HepG2 (cell line): Measurements from ENCODE around the gene LGALS3. TPM values are rescaled to one million over a fixed set of nuclear protein-coding genes. Genes with fewer than 3 reads are reported as not detected.

ENCODE experiments used
- ADNP ChIP-seq: sonication (generic); formaldehyde crosslinking; IDR thresholded peaks from 2 replicates; pipeline ENCODE4 v1.4.0; 2020; ENCODE audit warnings: missing genetic modification reagents
- AHR ChIP-seq: IDR thresholded peaks from 2 replicates; pipeline ENCODE4 v1.6.1; 2018; ENCODE audit warnings: missing genetic modification reagents, missing compliant biosample characterization
- CBFB ChIP-seq: sonication (generic); formaldehyde crosslinking; IDR thresholded peaks from 2 replicates; pipeline ENCODE4 v1.4.0; 2020; ENCODE audit warnings: missing genetic modification reagents
- CERS6 ChIP-seq: sonication (generic); formaldehyde crosslinking; IDR thresholded peaks from 2 replicates; pipeline ENCODE4 v1.5.0; 2020; ENCODE audit warnings: missing genetic modification reagents
- ELF1 ChIP-seq: sonication (generic); formaldehyde crosslinking; IDR thresholded peaks from 2 replicates; pipeline ENCODE4 v1.4.0; 2020; ENCODE audit warnings: missing genetic modification reagents
- GATAD2A ChIP-seq: IDR thresholded peaks from 2 replicates; pipeline ENCODE4 v1.6.1; 2016
- GRHL1 ChIP-seq: sonication (generic); formaldehyde crosslinking; conservative IDR thresholded peaks from 2 replicates; pipeline ENCODE4 v1.8.0; 2022; ENCODE audit warnings: missing genetic modification reagents
- GTF3A ChIP-seq: sonication (generic); formaldehyde crosslinking; conservative IDR thresholded peaks from 2 replicates; pipeline ENCODE4 v1.4.0; 2020; ENCODE audit warnings: mild to moderate bottlenecking, missing genetic modification reagents
- IKZF4 ChIP-seq: sonication (generic); formaldehyde crosslinking; IDR thresholded peaks from 2 replicates; pipeline ENCODE4 v1.5.1; 2020; ENCODE audit warnings: borderline replicate concordance, mild to moderate bottlenecking, low read depth, missing genetic modification reagents; ENCODE audit errors: not compliant biosample characterization
- ISX ChIP-seq: sonication (generic); formaldehyde crosslinking; conservative IDR thresholded peaks from 2 replicates; pipeline ENCODE4 v1.5.0; 2020; ENCODE audit warnings: missing genetic modification reagents
- KLF12 ChIP-seq: sonication (generic); formaldehyde crosslinking; IDR thresholded peaks from 2 replicates; pipeline ENCODE4 v1.4.0; 2020; ENCODE audit warnings: missing genetic modification reagents, borderline replicate concordance
- KMT2A ChIP-seq: sonication (generic); formaldehyde crosslinking; IDR thresholded peaks from 2 replicates; pipeline ENCODE4 v1.4.0; 2020; ENCODE audit warnings: missing genetic modification reagents
- LBX2 ChIP-seq: sonication (generic); formaldehyde crosslinking; IDR thresholded peaks from 2 replicates; pipeline ENCODE4 v1.5.0; 2020; ENCODE audit warnings: missing genetic modification reagents, mild to moderate bottlenecking, borderline replicate concordance
- MATR3 ChIP-seq: sonication (generic); formaldehyde crosslinking; IDR thresholded peaks from 2 replicates; pipeline ENCODE4 v1.4.0; 2020; ENCODE audit warnings: missing genetic modification reagents
- MED1 ChIP-seq: sonication (generic); formaldehyde crosslinking; IDR thresholded peaks from 2 replicates; pipeline ENCODE4 v1.4.0; 2020; ENCODE audit warnings: missing genetic modification reagents
- NRL ChIP-seq: sonication (generic); formaldehyde crosslinking; IDR thresholded peaks from 2 replicates; pipeline ENCODE4 v1.5.0; 2020; ENCODE audit warnings: missing genetic modification reagents, mild to moderate bottlenecking, moderate library complexity, borderline replicate concordance
- SMAD1 ChIP-seq: sonication (generic); formaldehyde crosslinking; IDR thresholded peaks from 2 replicates; pipeline ENCODE4 v1.4.0; 2020; ENCODE audit warnings: missing genetic modification reagents, low read depth, mild to moderate bottlenecking, borderline replicate concordance
- SOX13 ChIP-seq, 3 experiments: fragments of 450-650 bp in 1 of 3; sonication (generic) in 1 of 3; formaldehyde crosslinking in 1 of 3; IDR thresholded peaks in 2 of 3; conservative IDR thresholded peaks in 1 of 3; 2 replicates each; pipeline versions ENCODE4 v1.5.0 to v1.6.1; 2016 to 2020; ENCODE audit warnings: antibody characterized with exemption in 1 of 3, mild to moderate bottlenecking in 1 of 3, missing compliant biosample characterization in 1 of 3, missing genetic modification reagents in 1 of 3, moderate library complexity in 1 of 3
- TEF ChIP-seq: sonication (generic); formaldehyde crosslinking; IDR thresholded peaks from 2 replicates; pipeline ENCODE4 v1.5.0; 2020; ENCODE audit warnings: missing genetic modification reagents
- ZBTB42 ChIP-seq: sonication (generic); formaldehyde crosslinking; IDR thresholded peaks from 2 replicates; pipeline ENCODE4 v1.5.0; 2020; ENCODE audit warnings: mild to moderate bottlenecking, missing genetic modification reagents
- ZKSCAN8 ChIP-seq: IDR thresholded peaks from 2 replicates; pipeline ENCODE4 v1.6.1; 2016; ENCODE audit warnings: borderline replicate concordance, missing genetic modification reagents, missing compliant biosample characterization
- ZNF225 ChIP-seq: sonication (generic); formaldehyde crosslinking; IDR thresholded peaks from 2 replicates; pipeline ENCODE4 v1.4.0; 2020; ENCODE audit warnings: mild to moderate bottlenecking, missing genetic modification reagents
- ZNF235 ChIP-seq: sonication (generic); formaldehyde crosslinking; IDR thresholded peaks from 2 replicates; pipeline ENCODE4 v1.8.1; 2023; ENCODE audit warnings: mild to moderate bottlenecking, missing genetic modification reagents, borderline replicate concordance
- ZSCAN5A ChIP-seq: sonication (generic); formaldehyde crosslinking; IDR thresholded peaks from 2 replicates; pipeline ENCODE4 v1.8.0; 2022; ENCODE audit warnings: mild to moderate bottlenecking, missing genetic modification reagents, borderline replicate concordance
- polyA plus RNA-seq, 8 experiments: library from polyadenylated mRNA; depleted of rRNA in 3 of 8; stranded (reverse) in 7 of 8; unstranded in 1 of 8; fragments of >200 nt; fragmentation: Illumina TruSeq in 4 of 8; extraction: Trizol in 4 of 8; gene quantifications; 2 replicates each; pipeline versions ENCODE4 v1.2.1 to v1.2.3, GENCODE V29; 2011 to 2016; ENCODE audit warnings: low read depth in 4 of 8, missing spikeins in 1 of 8, mixed read lengths in 1 of 8; ENCODE audit not compliant: insufficient read depth in 1 of 8
- total RNA-seq, 5 experiments: library from RNA; depleted of rRNA; stranded (reverse); fragments of >200 nt; fragmentation: Illumina TruSeq; extraction: Trizol; gene quantifications; 2 replicates each; pipeline ENCODE4 v1.2.3, GENCODE V29; 2016; ENCODE audit warnings: low read depth in 1 of 5

The LGALS3 gene
- total and polyA plus RNA-seq, 2 of the 13 experiments (the other 11 are each of a cell fraction or from before 2014, with no cell fraction given), result 5.0 to 97.4 TPM

- TF ChIP-seq MED1 (CRISPR knock-in tag) (peak; percentile 81), ELF1 (CRISPR knock-in tag) (peak; percentile 54), ISX (CRISPR knock-in tag) (peak; percentile 86; the same call in 1 of the 2 replicates), GATAD2A (CRISPR knock-in tag) (peak; percentile 81), GRHL1 (CRISPR knock-in tag) (no peak), AHR (CRISPR knock-in tag) (peak; percentile 89; the same call in 1 of the 2 replicates), ZNF235 (peak; percentile 54; the same call in 1 of the 2 replicates), KLF12 (CRISPR knock-in tag) (peak; percentile 65; the same call in 1 of the 2 replicates), ZNF225 (peak; percentile 51; the same call in 1 of the 2 replicates), ZBTB42 (CRISPR knock-in tag) (peak; percentile 62; the same call in 1 of the 2 replicates), GTF3A (0 out of 2 replicates have a peak, but pooled peaks have one; percentile 10), NRL (peak; percentile 92), IKZF4 (CRISPR knock-in tag) (peak; percentile 92), LBX2 (CRISPR knock-in tag) (peak; percentile 92; the same call in 1 of the 2 replicates), SMAD1 (CRISPR knock-in tag) (no peak), MATR3 (CRISPR knock-in tag) (no peak), ZKSCAN8 (no peak), ZSCAN5A (CRISPR knock-in tag) (peak; percentile 88; the same call in 1 of the 2 replicates), CERS6 (CRISPR knock-in tag) (no peak), CBFB (no peak; the same call in 1 of the 2 replicates), KMT2A (CRISPR knock-in tag) (peak; percentile 58; the same call in 1 of the 2 replicates), TEF (CRISPR knock-in tag) (no peak; the same call in 1 of the 2 replicates), ADNP (0 out of 2 replicates have a peak, but pooled peaks have one; percentile 36), SOX13 (IDR thresholded peaks at IDR 0.05) (peak; percentile 37; the same call in 1 of the 2 replicates), SOX13 (CRISPR knock-in tag; conservative IDR thresholded peaks at IDR 0.05 in 1 of 2, IDR thresholded peaks at IDR 0.05 in 1 of 2) (peak in 1 of 2 experiments; percentile 70; a peak in 1 of 4 replicates)
These were observed 21.1 kb upstream of the LGALS3 start (continued) for GRCh38 chr14:55107766-55108554.
